Activated CD8-positive, alpha-beta memory T cell treated with anti-CD3 and anti-CD28 coated beads, Interleukin-2, amount 10 ng/mL, durations not matched to agents 7 days and 5 days (primary cell): ENCODE data around the gene ENTPD2. TPM values are rescaled to one million over a fixed set of nuclear protein-coding genes. Genes with fewer than 3 reads are reported as not detected.
A peak's percentile ranks its signal among the peaks of the same experiment; 100 is the strongest.

ENCODE experiments used
- ATAC-seq: fragments of 150-1000 bp; cut with Tn5 transposase; one replicate; pipeline ENCODE4 v1.10.0; 2021; ENCODE audit warnings: moderate library complexity
- CTCF ChIA-PET: fragments of 350-600 bp; sonication (Branson Sonifier 250); formaldehyde crosslinking; loops from one replicate; lab custom pipeline; 2021; ENCODE audit warnings: antibody characterized with exemption; lab: Charles Lee
- DNase-seq: peaks from one replicate; pipeline ENCODE4 v3.0.0-alpha.2; 2020
- H3K27ac Mint-ChIP-seq: one replicate; pipeline ENCODE4 v1.8.0; 2021; ENCODE audit warnings: mild to moderate bottlenecking, mixed read lengths
- H3K27me3 Mint-ChIP-seq: one replicate; pipeline ENCODE4 v1.8.0; 2021; ENCODE audit warnings: mixed read lengths
- H3K36me3 Mint-ChIP-seq: one replicate; pipeline ENCODE4 v1.8.0; 2021; ENCODE audit warnings: mild to moderate bottlenecking, mixed read lengths
- H3K4me1 Mint-ChIP-seq: one replicate; pipeline ENCODE4 v1.8.0; 2021; ENCODE audit warnings: mixed read lengths
- H3K4me3 Mint-ChIP-seq: one replicate; pipeline ENCODE4 v1.8.0; 2021; ENCODE audit warnings: mild to moderate bottlenecking, moderate library complexity, mixed read lengths
- H3K9me3 Mint-ChIP-seq: one replicate; pipeline ENCODE4 v1.8.0; 2022; ENCODE audit warnings: low read depth, mixed read lengths
- total RNA-seq, 2 experiments: library from RNA; stranded (reverse); gene quantifications; one replicate each; pipeline ENCODE4 v1.2.3, GENCODE V29; 2021

Gene ENTPD2
- not detected for total RNA-seq

DNA sequence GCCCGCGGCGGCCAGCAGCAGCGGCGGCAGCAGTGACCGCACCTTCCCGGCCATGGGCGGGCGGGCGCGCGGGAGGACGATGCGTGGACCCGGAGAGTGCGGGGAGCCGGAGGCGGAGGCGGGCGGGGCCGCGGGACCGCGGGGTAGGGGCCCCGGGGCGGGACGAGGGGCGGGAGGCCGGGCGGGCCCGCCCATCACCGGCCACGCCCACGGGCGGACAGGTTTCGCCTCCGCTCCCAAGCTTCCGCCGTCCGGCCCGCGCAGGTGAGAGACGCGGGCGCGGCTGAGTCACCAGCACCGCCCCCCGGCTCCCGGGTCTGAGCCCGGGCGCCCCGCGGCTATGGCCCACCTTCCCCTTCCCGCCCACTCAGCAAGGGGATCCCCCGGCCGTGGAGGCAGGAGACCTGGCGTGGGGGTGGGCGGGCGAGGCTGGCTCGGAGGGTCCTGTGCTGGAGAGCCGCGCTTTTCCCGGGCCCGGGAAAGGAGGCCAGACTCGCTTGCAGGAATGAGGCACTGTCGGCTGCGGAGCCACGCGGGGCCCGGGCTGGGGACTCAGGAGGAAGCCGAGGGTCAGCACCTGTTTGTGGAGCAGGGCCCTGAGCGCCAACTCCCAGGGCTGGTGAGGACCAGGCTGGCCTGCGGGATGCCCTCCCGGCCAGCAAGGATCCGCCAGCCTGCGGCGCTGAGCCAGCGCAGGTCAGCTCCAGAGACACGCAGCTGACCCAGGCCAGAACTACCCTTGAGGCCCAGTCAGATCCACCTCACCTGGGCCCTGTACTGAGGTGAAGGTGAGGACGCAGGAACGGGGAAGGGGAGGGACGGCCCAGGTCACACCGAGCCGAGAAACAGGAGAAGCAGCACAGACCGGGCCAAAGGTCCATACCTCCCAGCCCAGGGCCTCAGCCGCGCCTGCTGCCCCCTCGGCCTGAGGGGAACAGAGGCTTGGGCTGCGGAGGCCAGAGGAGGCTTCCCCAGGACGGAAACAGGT, at the start of gene ENTPD2:
ENTPD2 (minus strand) TSS at position 118 of the 988 bp plus-strand sequence; CDS start at position 54, 64 bp downstream.
- Mint-ChIP-seq H3K9me3 (no peaks in the 10 kb centered on the region), H3K36me3 (no peaks in the 10 kb centered on the region), H3K4me3 (no peak within 1 kb of the TSS), H3K4me1 (peaks cover 2% of the 10 kb centered on the region), H3K27ac (no peak within 1 kb of the TSS), H3K27me3 (peaks cover 35% of the 10 kb centered on the region)
- CTCF ChIA-PET: interaction anchor here (2.3 to 2.5 kb wide), 2 partner anchors 13 to 19 kb away, joined by 10 to 13 read pairs; no protein-coding TSS in a partner anchor
- DNase-seq: no peak
- ATAC-seq: peak; percentile 62

GRCh38 chr9:137103206-137103999, 49.5 kb upstream of the ENTPD2 start:
- H3K27ac Mint-ChIP-seq: no peak overlapping the region
- DNase-seq (no peak), ATAC-seq (no peak)
- H3K4me1 Mint-ChIP-seq: no peaks in the 10 kb centered on the region
- peaks cover 5% of the 10 kb centered on the region for H3K9me3 Mint-ChIP-seq
- no peaks in the 10 kb centered on the region for H3K27me3 Mint-ChIP-seq
- CTCF ChIA-PET: interaction anchor here (1.7 kb wide), 1 partner anchor 7 kb away, joined by 5 read pairs; no protein-coding TSS in a partner anchor
- H3K36me3 Mint-ChIP-seq: peaks cover 14% of the 10 kb centered on the region
- no peak overlapping the region for H3K4me3 Mint-ChIP-seq

DNA sequence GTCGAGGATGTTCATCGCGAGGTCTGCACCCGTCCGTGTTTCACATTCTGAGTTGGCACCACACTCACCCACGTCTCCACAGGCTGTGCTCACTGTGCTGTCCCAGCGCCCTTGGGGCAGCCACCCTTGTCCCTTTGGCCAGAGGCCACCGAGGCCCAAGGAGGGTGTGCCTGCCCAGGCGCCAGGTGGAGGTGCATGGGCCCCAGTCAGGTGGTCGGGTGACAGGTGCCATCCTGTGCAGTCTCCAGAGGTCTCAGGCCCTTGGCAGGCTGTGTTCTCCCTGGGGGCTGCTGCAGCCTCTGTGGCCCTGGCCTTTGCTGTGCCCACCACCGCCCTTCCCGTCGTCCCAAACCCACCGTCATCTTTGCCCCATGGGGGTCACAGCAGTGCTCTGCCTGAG, 45.4 kb upstream of the ENTPD2 start:
- Mint-ChIP-seq H3K4me1 (peaks cover 19% of the 10 kb centered on the region), H3K27ac (no peak overlapping the region), H3K9me3 (peaks cover 5% of the 10 kb centered on the region), H3K36me3 (peaks cover 20% of the 10 kb centered on the region), H3K4me3 (no peak overlapping the region), H3K27me3 (no peaks in the 10 kb centered on the region)
- ATAC-seq (no peak), DNase-seq (no peak)
- CTCF ChIA-PET: no interaction called here

DNA sequence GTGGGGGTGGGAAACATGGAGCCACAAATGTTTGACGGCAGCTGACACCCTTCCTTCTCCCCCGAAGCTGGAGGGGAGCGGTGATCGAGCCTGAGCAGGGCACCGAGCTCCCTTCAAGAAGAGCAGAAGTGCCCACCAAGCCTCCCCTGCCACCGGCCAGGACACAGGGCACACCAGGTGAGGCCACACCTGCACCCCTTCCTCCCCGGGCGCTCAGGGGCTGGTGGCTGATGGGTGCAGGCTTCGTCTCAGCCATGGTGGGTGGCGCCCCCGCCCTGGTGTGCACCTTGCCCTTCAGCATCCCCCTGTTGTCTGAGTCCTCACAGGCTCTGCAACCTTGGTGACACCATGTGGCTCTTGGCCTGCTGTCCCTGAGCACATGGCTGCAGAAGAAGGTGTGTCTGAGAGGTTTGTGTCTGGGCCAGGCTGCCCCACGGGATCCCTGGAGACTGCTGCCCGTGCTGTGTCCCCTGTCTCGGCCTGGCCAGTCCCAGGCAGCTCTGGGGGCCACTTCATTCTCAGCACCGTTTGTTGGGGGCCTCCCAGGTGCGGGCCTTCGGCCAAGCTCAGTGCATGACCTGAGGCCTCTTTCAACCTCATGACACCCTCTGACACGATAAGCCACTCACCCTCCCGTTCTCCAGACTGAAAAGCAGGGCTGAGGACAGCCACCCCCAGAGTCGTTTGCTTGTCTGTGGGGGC, 44.1 kb upstream of the ENTPD2 start:
- CTCF ChIA-PET: interaction anchor here (3.2 to 3.8 kb wide), 2 partner anchors 16 to 29 kb away, joined by 23 to 45 read pairs; partner anchors contain the start of genes DPP7 and SAPCD2
- no peak for ATAC-seq
- Mint-ChIP-seq H3K4me3 (no peak overlapping the region), H3K36me3 (peaks cover 21% of the 10 kb centered on the region), H3K9me3 (no peaks in the 10 kb centered on the region), H3K27me3 (no peaks in the 10 kb centered on the region), H3K27ac (no peak overlapping the region), H3K4me1 (peaks cover 25% of the 10 kb centered on the region)
- DNase-seq: no peak

- DNase-seq: no peak
- Mint-ChIP-seq H3K27ac (peak overlapping the region; percentile 97), H3K4me3 (peak overlapping the region; percentile 85), H3K9me3 (no peaks in the 10 kb centered on the region), H3K4me1 (peaks cover 30% of the 10 kb centered on the region), H3K27me3 (no peaks in the 10 kb centered on the region), H3K36me3 (peaks cover 29% of the 10 kb centered on the region)
- ATAC-seq: no peak
- CTCF ChIA-PET: interaction anchor here (1.0 to 3.8 kb wide), 12 partner anchors 10 to 348 kb away, joined by 3 to 45 read pairs (median 9); partner anchors contain the start of genes CYSRT1, DPP7, MAN1B1 and RNF208
These were observed 43.1 kb upstream of the ENTPD2 start for GRCh38 chr9:137096785-137097546.

GRCh38 chr9:137095664-137096517, 42.0 kb upstream of the ENTPD2 start:
- Mint-ChIP-seq H3K9me3 (no peaks in the 10 kb centered on the region), H3K27me3 (no peaks in the 10 kb centered on the region), H3K4me1 (peaks cover 30% of the 10 kb centered on the region), H3K27ac (peak overlapping the region; percentile 97), H3K36me3 (peaks cover 32% of the 10 kb centered on the region), H3K4me3 (peak overlapping the region; percentile 85)
- DNase-seq: peak; percentile 95
- peak; percentile 98 for ATAC-seq
- CTCF ChIA-PET: interaction anchor here (0.6 to 3.8 kb wide), 29 partner anchors 8 to 349 kb away, joined by 3 to 45 read pairs (median 6); partner anchors contain the start of genes AJM1, CYSRT1, DPP7 and MAN1B1

GRCh38 chr9:137089232-137089947, 35.5 kb upstream of the ENTPD2 start:
- Mint-ChIP-seq H3K4me3 (no peak overlapping the region), H3K36me3 (peaks cover 16% of the 10 kb centered on the region), H3K9me3 (no peaks in the 10 kb centered on the region), H3K4me1 (peaks cover 47% of the 10 kb centered on the region), H3K27me3 (no peaks in the 10 kb centered on the region), H3K27ac (no peak overlapping the region)
- DNase-seq (no peak), ATAC-seq (no peak)
- CTCF ChIA-PET: interaction anchor here (0.8 to 10.6 kb wide), 5 partner anchors 21 to 151 kb away, joined by 3 to 138 read pairs (median 3); partner anchors contain the start of genes DPP7, SAPCD2 and TUBB4B

DNA sequence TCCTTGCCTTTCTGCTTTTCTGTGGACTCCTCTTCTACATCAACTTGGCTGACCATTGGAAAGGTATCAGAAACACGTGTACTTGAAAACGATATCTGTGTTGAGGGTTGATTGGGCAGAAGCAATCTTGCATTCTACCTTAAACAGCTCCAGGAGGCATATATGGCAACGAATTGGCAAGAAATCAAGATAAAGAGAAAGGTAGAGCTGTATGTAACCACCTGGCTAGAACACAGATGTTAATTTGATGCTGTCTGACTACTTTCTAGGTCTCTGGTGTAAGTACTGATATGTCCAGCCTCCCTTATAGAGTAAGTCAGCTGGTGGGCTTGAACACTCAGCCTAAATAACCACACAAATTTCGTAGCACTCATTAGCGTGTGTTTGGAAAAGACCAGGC, 34.3 kb upstream of the ENTPD2 start:
- DNase-seq: no peak
- H3K4me3 Mint-ChIP-seq: peak overlapping the region; percentile 82
- H3K9me3 Mint-ChIP-seq: no peaks in the 10 kb centered on the region
- ATAC-seq: no peak
- no peaks in the 10 kb centered on the region for H3K27me3 Mint-ChIP-seq
- H3K4me1 Mint-ChIP-seq: peaks cover 48% of the 10 kb centered on the region
- H3K36me3 Mint-ChIP-seq: peaks cover 14% of the 10 kb centered on the region
- peak overlapping the region; percentile 89 for H3K27ac Mint-ChIP-seq
- CTCF ChIA-PET: interaction anchor here (0.9 to 10.6 kb wide), 7 partner anchors 8 to 361 kb away, joined by 3 to 138 read pairs (median 12); partner anchors contain the start of genes NPDC1 and SAPCD2

GRCh38 chr9:137087409-137087925, 33.6 kb upstream of the ENTPD2 start:
- DNase-seq (peak; percentile 64), ATAC-seq (no peak)
- H3K36me3 Mint-ChIP-seq: peaks cover 9% of the 10 kb centered on the region
- H3K4me3 Mint-ChIP-seq: peak overlapping the region; percentile 82
- H3K27ac Mint-ChIP-seq: peak overlapping the region; percentile 89
- no peaks in the 10 kb centered on the region for H3K9me3 Mint-ChIP-seq
- peaks cover 43% of the 10 kb centered on the region for H3K4me1 Mint-ChIP-seq
- no peaks in the 10 kb centered on the region for H3K27me3 Mint-ChIP-seq
- CTCF ChIA-PET: interaction anchor here (0.6 to 10.6 kb wide), 18 partner anchors 8 to 360 kb away, joined by 3 to 138 read pairs (median 6); partner anchors contain the start of genes ABCA2, DPP7, NPDC1 and RNF224

DNA sequence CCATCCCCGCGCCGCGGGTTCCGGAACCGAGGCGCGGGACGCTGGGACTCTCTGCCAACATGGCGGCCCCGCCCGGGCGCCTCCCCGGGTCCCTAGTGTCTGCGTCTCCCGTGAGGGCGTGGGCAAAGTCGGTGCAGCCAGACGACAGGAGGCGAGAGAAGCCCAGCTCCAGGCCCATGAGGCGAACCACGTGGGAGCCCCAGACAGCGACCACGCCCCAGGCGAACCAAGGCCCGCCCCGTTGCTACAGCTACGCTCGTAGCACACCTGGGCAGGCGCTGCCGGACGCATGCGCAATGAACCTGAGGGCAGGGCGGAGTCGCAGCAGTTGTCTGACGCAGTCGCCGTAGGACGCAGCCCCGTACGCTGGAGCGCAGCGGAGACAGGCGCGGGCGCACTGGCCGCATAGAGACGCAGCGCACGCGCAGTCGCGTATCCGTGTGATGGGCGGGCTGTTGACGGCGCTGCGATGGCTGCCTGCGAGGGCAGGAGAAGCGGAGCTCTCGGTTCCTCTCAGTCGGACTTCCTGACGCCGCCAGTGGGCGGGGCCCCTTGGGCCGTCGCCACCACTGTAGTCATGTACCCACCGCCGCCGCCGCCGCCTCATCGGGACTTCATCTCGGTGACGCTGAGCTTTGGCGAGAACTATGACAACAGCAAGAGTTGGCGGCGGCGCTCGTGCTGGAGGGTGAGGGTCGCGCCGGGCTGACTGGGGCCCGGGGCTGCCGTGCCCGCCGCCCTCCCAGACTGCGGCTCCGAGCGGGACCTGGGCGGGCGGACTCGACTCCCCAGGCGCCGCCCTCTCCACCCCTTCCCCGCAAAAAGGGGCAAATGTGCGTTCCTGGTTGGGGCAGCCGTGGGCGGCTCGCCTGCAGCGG, 32.9 kb upstream of the ENTPD2 start, which contains the start of gene MAN1B1:
MAN1B1 (plus strand) TSS at position 455 of the 878 bp plus-strand sequence; CDS start at position 470, 15 bp downstream.
- CTCF ChIA-PET: interaction anchor here (0.6 to 10.6 kb wide), 22 partner anchors 9 to 359 kb away, joined by 3 to 138 read pairs (median 5); partner anchors contain the start of genes ABCA2, DPP7, NPDC1 and RNF224
- Mint-ChIP-seq H3K36me3 (peaks cover 6% of the 10 kb centered on the region), H3K27ac (peak within 1 kb of the TSS; percentile 90)

More for the DNA sequence above, 32.9 kb upstream of the ENTPD2 start, which contains the start of gene MAN1B1:
- DNase-seq (peak; percentile 100), ATAC-seq (peak; percentile 86)
- peak within 1 kb of the TSS; percentile 82 for H3K4me3 Mint-ChIP-seq
- no peaks in the 10 kb centered on the region for H3K9me3 Mint-ChIP-seq
- no peaks in the 10 kb centered on the region for H3K27me3 Mint-ChIP-seq
- H3K4me1 Mint-ChIP-seq: peaks cover 41% of the 10 kb centered on the region
